Liver (tissue), 9 donors: ENCODE measurements around the gene OR56B1. TPM values are rescaled to one million over a fixed set of nuclear protein-coding genes. Genes with fewer than 3 reads are reported as not detected.

Experiments
- DNase-seq: peaks from one replicate; pipeline ENCODE4 v3.0.0-alpha.2; 2017; ENCODE audit warnings: low spot score
- H3K27ac ChIP-seq, 2 donors: one replicate each; pipeline ENCODE4 v1.7.0; 2013; ENCODE audit warnings: inconsistent platforms in 2 of 2, low read length in 2 of 2, control low read depth in 1 of 2, low read depth in 1 of 2, mild to moderate bottlenecking in 1 of 2
- H3K27me3 ChIP-seq, 4 donors: one replicate each; pipeline versions ENCODE4 v1.6.1 to v1.7.0; 2013; ENCODE audit warnings: low read length in 3 of 4, inconsistent platforms in 1 of 4, mild to moderate bottlenecking in 1 of 4, moderate library complexity in 1 of 4; ENCODE audit not compliant: control insufficient read depth in 4 of 4, insufficient read depth in 4 of 4
- H3K36me3 ChIP-seq, 4 donors: one replicate each; pipeline versions ENCODE4 v1.6.1 to v1.7.0; 2013; ENCODE audit warnings: low read length in 3 of 4, mild to moderate bottlenecking in 3 of 4, low read depth in 1 of 4, moderate library complexity in 1 of 4; ENCODE audit not compliant: control insufficient read depth in 4 of 4, insufficient read depth in 3 of 4
- H3K4me1 ChIP-seq, 4 donors: one replicate each; pipeline versions ENCODE4 v1.6.1 to v1.7.0; 2013; ENCODE audit warnings: low read length in 3 of 4, mild to moderate bottlenecking in 3 of 4, moderate library complexity in 1 of 4; ENCODE audit not compliant: control insufficient read depth in 4 of 4, insufficient read depth in 4 of 4
- H3K4me3 ChIP-seq, 3 donors: one replicate each; pipeline versions ENCODE4 v1.6.1 to v1.7.0; 2013; ENCODE audit warnings: low read length in 3 of 3, control low read depth in 1 of 3, low read depth in 1 of 3, mild to moderate bottlenecking in 1 of 3
- H3K9ac ChIP-seq, 2 donors: one replicate each; pipeline ENCODE4 v1.7.0; 2013; ENCODE audit warnings: low read length in 2 of 2, mild to moderate bottlenecking in 2 of 2, moderate library complexity in 2 of 2, control low read depth in 1 of 2, low read depth in 1 of 2
- H3K9me3 ChIP-seq, 4 donors: one replicate each; pipeline versions ENCODE4 v1.6.1 to v1.7.0; 2013; ENCODE audit warnings: low read length in 3 of 4; ENCODE audit not compliant: control insufficient read depth in 4 of 4
- EGR1 ChIP-seq, 2 donors: IDR thresholded peaks; 2 replicates each; pipeline ENCODE4 v1.6.1; 2016 to 2018; ENCODE audit warnings: antibody characterized with exemption in 2 of 2, low read depth in 2 of 2
- FOXA1 ChIP-seq: IDR thresholded peaks from 2 replicates; pipeline ENCODE4 v1.6.1; 2016; ENCODE audit warnings: antibody characterized with exemption
- FOXA2 ChIP-seq: IDR thresholded peaks from 2 replicates; pipeline ENCODE4 v1.6.1; 2016; ENCODE audit warnings: antibody characterized with exemption
- GABPA ChIP-seq, 2 donors: IDR thresholded peaks in 1 of 2; conservative IDR thresholded peaks in 1 of 2; 2 replicates each; pipeline ENCODE4 v1.6.1; 2016; ENCODE audit warnings: antibody characterized with exemption in 2 of 2, mild to moderate bottlenecking in 1 of 2, moderate library complexity in 1 of 2
- HNF4A ChIP-seq, 2 donors: conservative IDR thresholded peaks; 2 replicates each; pipeline ENCODE4 v1.6.1; 2016; ENCODE audit warnings: antibody characterized with exemption in 2 of 2, mild to moderate bottlenecking in 2 of 2
- HNF4G ChIP-seq: IDR thresholded peaks from 2 replicates; pipeline ENCODE4 v1.6.1; 2016; ENCODE audit warnings: antibody characterized with exemption
- JUND ChIP-seq, 2 donors: IDR thresholded peaks; 2 replicates each; pipeline ENCODE4 v1.6.1; 2016; ENCODE audit warnings: antibody characterized with exemption in 2 of 2
- NR2F2 ChIP-seq: IDR thresholded peaks from 2 replicates; pipeline ENCODE4 v1.6.1; 2016; ENCODE audit warnings: antibody characterized with exemption
- RAD21 ChIP-seq, 2 donors: IDR thresholded peaks; 2 replicates each; pipeline ENCODE4 v1.6.1; 2016; ENCODE audit warnings: antibody characterized with exemption in 2 of 2, mild to moderate bottlenecking in 2 of 2
- RXRA ChIP-seq, 2 donors: IDR thresholded peaks; 2 replicates each; pipeline ENCODE4 v1.6.1; 2017 to 2018; ENCODE audit warnings: antibody characterized with exemption in 2 of 2, mild to moderate bottlenecking in 1 of 2
- SP1 ChIP-seq: IDR thresholded peaks from 2 replicates; pipeline ENCODE4 v1.6.1; 2018; ENCODE audit warnings: antibody characterized with exemption, mild to moderate bottlenecking
- TAF1 ChIP-seq: conservative IDR thresholded peaks from 2 replicates; pipeline ENCODE4 v1.6.1; 2016; ENCODE audit warnings: antibody characterized with exemption, mild to moderate bottlenecking
- YY1 ChIP-seq: IDR thresholded peaks from 2 replicates; pipeline ENCODE4 v1.6.1; 2016; ENCODE audit warnings: antibody characterized with exemption, mild to moderate bottlenecking
- WGBS: extraction: QIAGEN DNeasy Blood & Tissue Kit; methylation state at CpG from one replicate; pipeline ENCODE4 v1.1.7; 2013; 5-methylcytosine and 5-hydroxymethylcytosine counted together
- polyA plus RNA-seq, 2 donors: library from polyadenylated mRNA; stranded (reverse) in 1 of 2; unstranded in 1 of 2; fragments of 200-250 nt in 1 of 2; fragments of >200 nt in 1 of 2; fragmentation: Nextera tagmentation in 1 of 2; extraction: Ambion mirVana in 1 of 2; gene quantifications; one replicate each; pipeline versions ENCODE4 v1.2.1 to v1.2.3, GENCODE V29; 2013 to 2015
- total RNA-seq, 2 donors: library from RNA; depleted of rRNA; stranded (reverse); fragments of >200 nt; gene quantifications; one replicate each; pipeline ENCODE4 v1.2.3, GENCODE V29; 2014
- TF ChIP-seq, protein P1 (sequence below): IDR thresholded peaks from 2 replicates; pipeline ENCODE4 v1.6.1; 2016; ENCODE audit warnings: antibody characterized with exemption
- TF ChIP-seq, protein P2 (sequence below): IDR thresholded peaks from 2 replicates; pipeline ENCODE4 v1.6.1; 2016; ENCODE audit warnings: antibody characterized with exemption
- TF ChIP-seq, protein P3 (sequence below): IDR thresholded peaks from 2 replicates; pipeline ENCODE4 v1.6.1; 2016; ENCODE audit warnings: antibody characterized with exemption, mild to moderate bottlenecking
- TF ChIP-seq, protein P4 (sequence below): IDR thresholded peaks from 2 replicates; pipeline ENCODE4 v1.6.1; 2016; ENCODE audit warnings: antibody characterized with exemption
- TF ChIP-seq, protein P5 (sequence below): fragments of 150-350 bp; IDR thresholded peaks from 2 replicates; pipeline ENCODE4 v1.5.1; 2017; ENCODE audit warnings: improper control_type of control experiment, low read depth, low read length; ENCODE audit not compliant: missing input control
- donor health status: healthy.
- donor health status: healthy.
- donor health status: healthy.
- donor health status: healthy.
- donor health status: healthy.

The OR56B1 gene
- total and polyA plus RNA-seq, 4 donors = not detected

DNA sequence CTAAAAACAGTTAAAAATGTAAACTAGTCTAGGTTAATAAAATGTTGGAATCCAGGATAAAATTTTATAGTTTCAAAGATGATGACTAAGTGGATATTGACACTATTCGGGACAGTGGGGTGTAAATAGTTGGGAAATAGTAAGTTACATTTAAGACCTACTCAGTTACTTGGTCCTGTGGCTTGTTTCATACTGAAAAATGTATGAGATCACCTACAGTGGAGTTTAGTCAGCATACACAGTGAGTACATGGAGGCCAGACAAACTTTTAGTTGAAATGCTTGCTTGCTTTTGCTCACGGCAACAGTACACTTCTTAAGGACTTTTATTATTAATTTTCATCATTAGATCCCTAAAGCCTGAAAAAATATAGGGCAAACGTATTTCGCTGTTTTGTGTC lies 30.6 kb upstream of the OR56B1 start:
- H3K9me3 ChIP-seq = no peaks in the 10 kb centered on the region
- no peak overlapping the region for H3K4me3 ChIP-seq
- no peak for DNase-seq
- H3K9ac ChIP-seq = no peak overlapping the region
- WGBS = 94% methylated on average over 4 of the region's 4 CpGs
- H3K27ac ChIP-seq = no peak overlapping the region
- H3K27me3 ChIP-seq = no peaks in the 10 kb centered on the region
- peaks cover 5 to 12% (median 7%) of the 10 kb centered on the region in 4 donors for H3K36me3 ChIP-seq
- no peaks in the 10 kb centered on the region for H3K4me1 ChIP-seq
- TF ChIP-seq HNF4A (conservative IDR thresholded peaks at IDR 0.05) = no peak
- TF ChIP-seq, protein P1, sequence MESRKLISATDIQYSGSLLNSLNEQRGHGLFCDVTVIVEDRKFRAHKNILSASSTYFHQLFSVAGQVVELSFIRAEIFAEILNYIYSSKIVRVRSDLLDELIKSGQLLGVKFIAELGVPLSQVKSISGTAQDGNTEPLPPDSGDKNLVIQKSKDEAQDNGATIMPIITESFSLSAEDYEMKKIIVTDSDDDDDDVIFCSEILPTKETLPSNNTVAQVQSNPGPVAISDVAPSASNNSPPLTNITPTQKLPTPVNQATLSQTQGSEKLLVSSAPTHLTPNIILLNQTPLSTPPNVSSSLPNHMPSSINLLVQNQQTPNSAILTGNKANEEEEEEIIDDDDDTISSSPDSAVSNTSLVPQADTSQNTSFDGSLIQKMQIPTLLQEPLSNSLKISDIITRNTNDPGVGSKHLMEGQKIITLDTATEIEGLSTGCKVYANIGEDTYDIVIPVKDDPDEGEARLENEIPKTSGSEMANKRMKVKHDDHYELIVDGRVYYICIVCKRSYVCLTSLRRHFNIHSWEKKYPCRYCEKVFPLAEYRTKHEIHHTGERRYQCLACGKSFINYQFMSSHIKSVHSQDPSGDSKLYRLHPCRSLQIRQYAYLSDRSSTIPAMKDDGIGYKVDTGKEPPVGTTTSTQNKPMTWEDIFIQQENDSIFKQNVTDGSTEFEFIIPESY = no peak
- TF ChIP-seq, protein P2, sequence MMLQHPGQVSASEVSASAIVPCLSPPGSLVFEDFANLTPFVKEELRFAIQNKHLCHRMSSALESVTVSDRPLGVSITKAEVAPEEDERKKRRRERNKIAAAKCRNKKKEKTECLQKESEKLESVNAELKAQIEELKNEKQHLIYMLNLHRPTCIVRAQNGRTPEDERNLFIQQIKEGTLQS = no peak
- TF ChIP-seq RAD21 (IDR thresholded peaks at IDR 0.05) = no peak
- no peak for TF ChIP-seq HNF4G
- no peak for TF ChIP-seq TAF1
- no peak for TF ChIP-seq NR2F2
- no peak for TF ChIP-seq YY1
- no peak for TF ChIP-seq JUND (IDR thresholded peaks at IDR 0.05)
- no peak for TF ChIP-seq GABPA (IDR thresholded peaks at IDR 0.05 in 1 of 2, conservative IDR thresholded peaks at IDR 0.05 in 1 of 2)
- TF ChIP-seq EGR1 (IDR thresholded peaks at IDR 0.05; ENCODE audit: low read depth in 2 of 2) = no peak
- no peak for TF ChIP-seq FOXA2
- no peak for TF ChIP-seq FOXA1
- TF ChIP-seq, protein P3, sequence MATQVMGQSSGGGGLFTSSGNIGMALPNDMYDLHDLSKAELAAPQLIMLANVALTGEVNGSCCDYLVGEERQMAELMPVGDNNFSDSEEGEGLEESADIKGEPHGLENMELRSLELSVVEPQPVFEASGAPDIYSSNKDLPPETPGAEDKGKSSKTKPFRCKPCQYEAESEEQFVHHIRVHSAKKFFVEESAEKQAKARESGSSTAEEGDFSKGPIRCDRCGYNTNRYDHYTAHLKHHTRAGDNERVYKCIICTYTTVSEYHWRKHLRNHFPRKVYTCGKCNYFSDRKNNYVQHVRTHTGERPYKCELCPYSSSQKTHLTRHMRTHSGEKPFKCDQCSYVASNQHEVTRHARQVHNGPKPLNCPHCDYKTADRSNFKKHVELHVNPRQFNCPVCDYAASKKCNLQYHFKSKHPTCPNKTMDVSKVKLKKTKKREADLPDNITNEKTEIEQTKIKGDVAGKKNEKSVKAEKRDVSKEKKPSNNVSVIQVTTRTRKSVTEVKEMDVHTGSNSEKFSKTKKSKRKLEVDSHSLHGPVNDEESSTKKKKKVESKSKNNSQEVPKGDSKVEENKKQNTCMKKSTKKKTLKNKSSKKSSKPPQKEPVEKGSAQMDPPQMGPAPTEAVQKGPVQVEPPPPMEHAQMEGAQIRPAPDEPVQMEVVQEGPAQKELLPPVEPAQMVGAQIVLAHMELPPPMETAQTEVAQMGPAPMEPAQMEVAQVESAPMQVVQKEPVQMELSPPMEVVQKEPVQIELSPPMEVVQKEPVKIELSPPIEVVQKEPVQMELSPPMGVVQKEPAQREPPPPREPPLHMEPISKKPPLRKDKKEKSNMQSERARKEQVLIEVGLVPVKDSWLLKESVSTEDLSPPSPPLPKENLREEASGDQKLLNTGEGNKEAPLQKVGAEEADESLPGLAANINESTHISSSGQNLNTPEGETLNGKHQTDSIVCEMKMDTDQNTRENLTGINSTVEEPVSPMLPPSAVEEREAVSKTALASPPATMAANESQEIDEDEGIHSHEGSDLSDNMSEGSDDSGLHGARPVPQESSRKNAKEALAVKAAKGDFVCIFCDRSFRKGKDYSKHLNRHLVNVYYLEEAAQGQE = no peak
- no peak for TF ChIP-seq RXRA (IDR thresholded peaks at IDR 0.05)
- TF ChIP-seq, protein P4, sequence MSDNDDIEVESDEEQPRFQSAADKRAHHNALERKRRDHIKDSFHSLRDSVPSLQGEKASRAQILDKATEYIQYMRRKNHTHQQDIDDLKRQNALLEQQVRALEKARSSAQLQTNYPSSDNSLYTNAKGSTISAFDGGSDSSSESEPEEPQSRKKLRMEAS = no peak

DNA sequence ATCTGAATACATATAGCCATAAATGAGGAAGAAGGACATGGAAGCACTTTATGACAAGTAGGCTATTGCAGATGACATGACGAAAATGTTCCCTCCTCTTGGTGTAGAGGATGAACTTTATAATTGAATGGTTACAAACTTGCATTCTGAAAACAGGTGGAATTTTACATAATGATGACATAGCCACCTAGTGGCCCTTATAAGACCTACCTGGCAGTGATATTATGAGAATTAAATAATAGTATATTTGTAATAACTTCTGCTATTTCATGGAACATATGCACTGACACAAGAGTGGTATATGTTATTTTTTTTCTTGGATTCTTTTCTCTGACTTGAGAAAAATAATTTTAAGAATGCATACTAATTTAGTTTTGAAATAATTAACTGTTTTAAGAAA lies 23.7 kb upstream of the OR56B1 start:
- DNase-seq = no peak

More for the DNA sequence above, 23.7 kb upstream of the OR56B1 start:
- H3K4me1 ChIP-seq = no peaks in the 10 kb centered on the region
- TF ChIP-seq, protein P2 = no peak
- no peak for TF ChIP-seq FOXA2
- TF ChIP-seq RAD21 (IDR thresholded peaks at IDR 0.05) = peak; percentile 77 to 78
- TF ChIP-seq NR2F2 = no peak
- no peak for TF ChIP-seq TAF1
- TF ChIP-seq, protein P3 = no peak
- no peak for TF ChIP-seq HNF4A (conservative IDR thresholded peaks at IDR 0.05)
- TF ChIP-seq EGR1 (IDR thresholded peaks at IDR 0.05; ENCODE audit: low read depth in 2 of 2) = no peak
- TF ChIP-seq SP1 = no peak
- no peak for TF ChIP-seq HNF4G
- TF ChIP-seq, protein P5, sequence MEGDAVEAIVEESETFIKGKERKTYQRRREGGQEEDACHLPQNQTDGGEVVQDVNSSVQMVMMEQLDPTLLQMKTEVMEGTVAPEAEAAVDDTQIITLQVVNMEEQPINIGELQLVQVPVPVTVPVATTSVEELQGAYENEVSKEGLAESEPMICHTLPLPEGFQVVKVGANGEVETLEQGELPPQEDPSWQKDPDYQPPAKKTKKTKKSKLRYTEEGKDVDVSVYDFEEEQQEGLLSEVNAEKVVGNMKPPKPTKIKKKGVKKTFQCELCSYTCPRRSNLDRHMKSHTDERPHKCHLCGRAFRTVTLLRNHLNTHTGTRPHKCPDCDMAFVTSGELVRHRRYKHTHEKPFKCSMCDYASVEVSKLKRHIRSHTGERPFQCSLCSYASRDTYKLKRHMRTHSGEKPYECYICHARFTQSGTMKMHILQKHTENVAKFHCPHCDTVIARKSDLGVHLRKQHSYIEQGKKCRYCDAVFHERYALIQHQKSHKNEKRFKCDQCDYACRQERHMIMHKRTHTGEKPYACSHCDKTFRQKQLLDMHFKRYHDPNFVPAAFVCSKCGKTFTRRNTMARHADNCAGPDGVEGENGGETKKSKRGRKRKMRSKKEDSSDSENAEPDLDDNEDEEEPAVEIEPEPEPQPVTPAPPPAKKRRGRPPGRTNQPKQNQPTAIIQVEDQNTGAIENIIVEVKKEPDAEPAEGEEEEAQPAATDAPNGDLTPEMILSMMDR = peak; percentile 49
- no peak for TF ChIP-seq YY1
- TF ChIP-seq, protein P4 = no peak
- H3K9me3 ChIP-seq = no peaks in the 10 kb centered on the region
- no peak overlapping the region for H3K4me3 ChIP-seq
- H3K27ac ChIP-seq = no peak overlapping the region
- H3K36me3 ChIP-seq = peaks cover 3 to 10% (median 5%) of the 10 kb centered on the region in 4 donors
- no peaks in the 10 kb centered on the region for H3K27me3 ChIP-seq
- WGBS = 46% methylated on average over 1 of the region's 1 CpG
- no peak overlapping the region for H3K9ac ChIP-seq
